K562 (cell line): ENCODE measurements around the gene ABCA7. TPM values are rescaled to one million over a fixed set of nuclear protein-coding genes. Genes with fewer than 3 reads are reported as not detected.

ENCODE experiments used
- E2F6 ChIP-seq, 2 experiments: IDR thresholded peaks; 2 replicates each; pipeline ENCODE4 v1.6.1; 2011; ENCODE audit warnings: borderline replicate concordance in 1 of 2, control low read depth in 1 of 2, low read depth in 1 of 2, low read length in 1 of 2, mild to moderate bottlenecking in 1 of 2, mixed read lengths in 1 of 2, moderate library complexity in 1 of 2; ENCODE audit not compliant: insufficient read depth in 1 of 2, insufficient read length in 1 of 2, poor library complexity in 1 of 2, severe bottlenecking in 1 of 2; ENCODE audit errors: extremely low read depth in 1 of 2
- GABPB1 ChIP-seq: sonication (generic); formaldehyde crosslinking; IDR thresholded peaks from 2 replicates; pipeline ENCODE4 v1.8.0; 2022; ENCODE audit warnings: mild to moderate bottlenecking, missing genetic modification reagents
- GTF2A2 ChIP-seq: IDR thresholded peaks from 2 replicates; pipeline ENCODE4 v1.6.1; 2016; ENCODE audit warnings: mild to moderate bottlenecking, missing genetic modification characterization, missing compliant biosample characterization
- MED1 ChIP-seq: sonication (generic); formaldehyde crosslinking; IDR thresholded peaks from 2 replicates; pipeline ENCODE4 v1.8.1; 2023; ENCODE audit warnings: missing genetic modification reagents, borderline replicate concordance
- NFRKB ChIP-seq: fragments of 450-650 bp; IDR thresholded peaks from 2 replicates; pipeline ENCODE4 v1.6.1; 2016; ENCODE audit warnings: low read depth
- PCBP1 ChIP-seq: fragments of 200-400 bp; formaldehyde crosslinking; IDR thresholded peaks from 2 replicates; pipeline ENCODE4 v1.6.1; 2018; ENCODE audit warnings: mild to moderate bottlenecking, low read depth, low read length; ENCODE audit not compliant: poor library complexity, severe bottlenecking
- POLR2B ChIP-seq: fragments of 450-650 bp; IDR thresholded peaks from 2 replicates; pipeline ENCODE4 v1.6.1; 2018; ENCODE audit warnings: low read depth; ENCODE audit not compliant: partially characterized antibody
- PPARD ChIP-seq: fragments of 250-450 bp; sonication (Bioruptor Pico); IDR thresholded peaks from 2 replicates; pipeline ENCODE4 v1.8.0; 2022; ENCODE audit warnings: inconsistent platforms, mild to moderate bottlenecking, moderate library complexity
- RBM22 ChIP-seq: fragments of 200-400 bp; formaldehyde crosslinking; IDR thresholded peaks from 2 replicates; pipeline ENCODE4 v1.6.1; 2018; ENCODE audit warnings: low read length, low read depth; ENCODE audit not compliant: poor library complexity, severe bottlenecking
- SAFB ChIP-seq: fragments of 200-400 bp; formaldehyde crosslinking; IDR thresholded peaks from 2 replicates; pipeline ENCODE4 v1.6.1; 2017; ENCODE audit warnings: low read depth, low read length, borderline replicate concordance
- SAFB2 ChIP-seq: fragments of 200-400 bp; formaldehyde crosslinking; IDR thresholded peaks from 2 replicates; pipeline ENCODE4 v1.6.1; 2018; ENCODE audit warnings: borderline replicate concordance, low read length, low read depth, moderate library complexity; ENCODE audit not compliant: severe bottlenecking
- SETDB1 ChIP-seq: IDR thresholded peaks from one replicate; pipeline ENCODE4 v1.6.1; 2012; ENCODE audit warnings: low read length, control low read depth, inconsistent platforms
- TSC22D4 ChIP-seq: fragments of 450-650 bp; IDR thresholded peaks from 2 replicates; pipeline ENCODE4 v1.6.1; 2016; ENCODE audit warnings: missing genetic modification characterization, missing biosample characterization, control low read depth
- ZNF318 ChIP-seq, 2 experiments: fragments of 450-650 bp; IDR thresholded peaks; 2 replicates each; pipeline ENCODE4 v1.6.1; 2016; ENCODE audit warnings: mild to moderate bottlenecking in 2 of 2, borderline replicate concordance in 1 of 2, low read depth in 1 of 2, moderate library complexity in 1 of 2
- ZNF561 ChIP-seq: fragments of 450-650 bp; formaldehyde crosslinking; conservative IDR thresholded peaks from 2 replicates; pipeline ENCODE4 v1.4.0; 2020; ENCODE audit warnings: mild to moderate bottlenecking, moderate library complexity
- polyA plus RNA-seq, 8 experiments: library from polyadenylated mRNA; depleted of rRNA in 4 of 8; stranded (reverse) in 5 of 8; unstranded in 3 of 8; fragments of >200 nt; fragmentation: Nextera tagmentation in 2 of 8; fragmentation: Illumina TruSeq in 1 of 8; extraction: Ambion mirVana in 2 of 8; extraction: Trizol in 1 of 8; gene quantifications; 2 replicates each; pipeline versions ENCODE4 v1.2.1 to v1.2.3, GENCODE V29; 2011 to 2014; ENCODE audit warnings: inconsistent platforms in 1 of 8, missing spikeins in 1 of 8
- total RNA-seq, 7 experiments: library from RNA; depleted of rRNA in 6 of 7; stranded (reverse); fragments of >200 nt in 6 of 7; fragmentation: Illumina TruSeq in 2 of 7; extraction: Trizol in 2 of 7; gene quantifications; 2 replicates each; pipeline versions ENCODE4 v1.2.1 to v1.2.3, GENCODE V29; 2011 to 2021; ENCODE audit warnings: low replicate concordance in 1 of 7

Gene ABCA7
- total and polyA plus RNA-seq, 9 of the 15 experiments (the other 6 are each of a cell fraction or from before 2014, with no cell fraction given), result 2.3 to 96.1 (median 31.2) TPM

GRCh38 chr19:1025960-1026782, 13.7 kb upstream of the ABCA7 start, which contains the start of gene CNN2 (continued):
- TF ChIP-seq E2F6 (IDR thresholded peaks at IDR 0.05; ENCODE audit: borderline replicate concordance in 1 of 2, extremely low read depth in 1 of 2, insufficient read depth in 1 of 2, insufficient read length in 1 of 2, low read depth in 1 of 2, low read length in 1 of 2, poor library complexity in 1 of 2, severe bottlenecking in 1 of 2), result peak in 1 of 2 experiments; percentile 53
- peak; percentile 50 for TF ChIP-seq POLR2B
- TF ChIP-seq ZNF561, result no peak
- no peak for TF ChIP-seq TSC22D4
- TF ChIP-seq MED1, result no peak
- TF ChIP-seq SETDB1, result no peak
- no peak for TF ChIP-seq PCBP1
- TF ChIP-seq SAFB2, result no peak
- TF ChIP-seq GABPB1 (CRISPR knock-in tag), result peak; percentile 57
- TF ChIP-seq GTF2A2, result no peak
- TF ChIP-seq NFRKB, result no peak
- TF ChIP-seq RBM22, result peak; percentile 38
- TF ChIP-seq SAFB, result 0 out of 2 replicates have a peak, but pooled peaks have one; percentile 27
- TF ChIP-seq PPARD (CRISPR knock-in tag), result no peak
- TF ChIP-seq ZNF318 (IDR thresholded peaks at IDR 0.05; ENCODE audit: borderline replicate concordance in 1 of 2, low read depth in 1 of 2), result no peak
